ENCODE data around the gene PROX2.

The PROX2 gene

DNA sequence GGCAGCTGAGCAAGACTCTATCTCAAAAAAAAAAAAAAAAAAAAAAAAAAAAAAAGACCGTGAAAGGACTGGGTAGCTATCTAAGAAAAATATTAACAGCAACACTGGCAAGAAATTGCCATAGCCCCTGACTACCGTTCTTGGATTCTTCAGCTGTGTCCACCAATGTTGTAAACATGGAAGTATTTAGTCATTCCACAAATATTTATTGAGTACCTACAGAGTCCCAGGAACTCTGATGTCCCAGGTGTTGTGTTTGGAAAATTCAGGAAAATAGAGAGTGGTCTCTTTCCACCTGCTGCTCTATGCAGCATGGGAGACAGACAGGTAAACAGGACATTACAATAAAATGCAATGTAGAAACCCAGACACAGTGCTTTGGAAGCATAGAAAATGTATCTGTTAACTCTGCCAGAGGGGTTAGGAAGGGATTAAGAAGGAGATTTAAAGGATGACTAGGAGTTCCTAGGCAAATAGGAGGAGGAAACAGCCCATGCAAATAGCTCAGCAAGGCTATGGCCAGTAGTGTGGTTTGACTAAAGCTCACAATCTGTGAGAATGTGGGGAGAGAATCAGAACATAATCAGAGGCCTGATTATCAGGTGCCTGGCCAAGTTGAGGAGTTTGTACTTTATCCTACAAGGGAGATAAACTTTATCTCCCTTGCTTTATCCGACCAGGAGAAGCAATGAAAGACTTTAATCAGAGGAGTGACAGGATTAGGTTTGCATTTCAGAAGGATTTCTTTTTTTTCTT lies 3.7 kb upstream of the PROX2 start:
- DNase-seq (ENCODE audit: low read depth) = no peak

DNA sequence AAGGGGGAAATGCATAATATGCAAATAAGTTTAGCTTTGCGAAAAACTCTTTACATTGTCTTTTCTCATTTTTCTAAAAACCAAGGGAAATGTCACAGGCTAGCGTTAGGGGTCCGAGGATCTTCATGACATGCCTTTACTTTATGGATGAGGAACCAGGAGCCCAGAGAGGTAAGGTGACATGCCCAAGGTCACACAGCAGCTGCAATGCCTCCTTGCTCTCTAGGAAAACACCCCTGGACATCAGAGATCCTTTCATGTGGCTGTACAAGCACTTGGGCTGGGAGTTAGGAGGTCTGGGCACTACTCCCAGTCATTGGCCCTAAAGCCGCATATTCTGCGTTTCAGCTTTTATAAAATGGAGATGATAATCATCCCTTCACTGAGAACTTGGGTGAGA lies 741 bp downstream of the PROX2 start:
- no peak for DNase-seq (ENCODE audit: low read depth)

DNA sequence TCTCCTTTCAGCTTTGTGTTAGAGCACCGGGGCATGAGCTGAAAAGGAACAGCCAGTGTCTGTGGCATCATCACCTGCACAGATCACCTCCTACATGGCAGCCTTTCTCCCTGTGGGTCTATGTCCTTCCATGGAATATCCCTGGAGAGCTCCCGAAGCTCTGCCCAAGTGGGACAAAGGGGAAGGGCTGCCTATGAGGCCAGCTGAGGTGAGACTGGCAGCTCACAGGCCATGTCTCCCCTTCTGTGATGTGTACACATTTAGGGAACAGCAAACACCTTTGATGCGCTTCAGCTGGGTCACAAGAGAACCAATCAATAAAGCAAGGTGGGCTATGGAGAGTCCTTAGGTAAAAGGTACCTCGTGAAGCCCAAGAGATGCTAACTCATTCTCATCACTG lies 4.1 kb downstream of the PROX2 start:
- no peak for DNase-seq (ENCODE audit: low read depth)

DNA sequence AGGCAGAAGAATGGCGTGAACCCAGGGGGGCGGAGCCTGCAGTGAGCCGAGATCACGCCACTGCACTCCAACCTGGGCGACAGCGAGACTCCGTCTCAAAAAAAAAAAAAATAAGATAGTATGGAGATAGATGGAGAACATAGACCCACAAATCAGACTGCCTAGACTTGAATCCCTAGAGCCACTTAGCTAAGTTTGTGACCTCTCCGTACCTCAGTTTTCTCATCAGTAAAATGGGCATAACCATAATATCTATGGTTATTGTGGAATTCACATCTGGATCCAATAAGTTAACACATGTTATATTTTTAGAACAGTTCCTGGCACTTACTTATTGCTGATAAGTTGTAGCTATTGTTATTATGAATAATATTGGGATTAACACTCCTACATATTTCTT lies 7.2 kb downstream of the PROX2 start:
- DNase-seq (ENCODE audit: low read depth) = no peak

- peak; percentile 28 for DNase-seq (ENCODE audit: low read depth)
Measured at GRCh38 chr14:74867673-74868072, 8.3 kb downstream of the PROX2 start.

GRCh38 chr14:74866708-74867389 lies 9.1 kb downstream of the PROX2 start:
- no peak for DNase-seq (ENCODE audit: low read depth)

- no peak for DNase-seq (ENCODE audit: low read depth)
Measured at GRCh38 chr14:74865156-74865555, 10.8 kb downstream of the PROX2 start.

- no peak for DNase-seq (ENCODE audit: low read depth)
Measured at GRCh38 chr14:74864198-74864597, 11.7 kb downstream of the PROX2 start.

- DNase-seq (ENCODE audit: low read depth) = no peak
Measured at GRCh38 chr14:74863274-74863673, 12.7 kb downstream of the PROX2 start.

GRCh38 chr14:74861734-74862090 lies 14.2 kb downstream of the PROX2 start:
- DNase-seq (ENCODE audit: low read depth) = no peak

DNA sequence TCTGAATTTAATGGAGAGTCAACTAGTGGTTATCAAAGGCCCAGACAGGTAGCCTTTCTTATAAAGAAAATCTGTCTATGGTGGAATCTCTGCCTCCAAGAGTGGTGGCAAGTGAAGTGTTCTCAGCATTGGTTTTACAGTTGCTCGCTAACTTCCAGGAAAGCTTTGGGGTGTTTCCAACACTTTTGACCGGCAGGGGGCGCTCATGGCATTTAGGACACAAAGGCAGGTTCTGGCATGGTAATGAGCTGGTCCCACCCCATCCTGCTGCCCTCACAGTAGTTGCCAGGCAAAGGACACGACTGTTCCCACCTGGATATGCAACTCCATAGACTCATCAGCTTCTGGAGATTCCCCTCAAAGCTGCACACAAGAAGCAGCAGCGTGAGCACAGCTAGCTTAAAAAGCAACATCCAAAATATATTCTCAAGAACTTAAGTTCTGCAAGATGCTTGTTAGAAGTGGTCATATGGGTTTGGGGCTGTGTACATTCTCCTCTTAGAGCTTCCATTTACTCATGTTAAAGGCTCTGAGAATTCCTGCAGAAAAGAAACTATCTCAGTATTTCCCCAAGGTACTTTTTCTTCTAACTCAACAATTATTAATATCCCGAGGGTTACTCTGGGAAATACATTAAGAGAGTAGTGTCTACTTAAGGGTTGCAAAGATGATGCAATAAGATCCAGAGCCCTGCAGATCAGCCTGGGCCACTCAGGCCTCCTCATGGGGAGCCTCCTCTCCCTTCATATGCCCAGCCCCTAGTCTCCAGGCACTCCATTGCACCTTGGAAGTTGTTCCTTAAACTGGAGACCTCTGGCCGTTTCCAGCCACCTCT lies 14.8 kb downstream of the PROX2 start:
- DNase-seq (ENCODE audit: low read depth) = peak; percentile 84

DNA sequence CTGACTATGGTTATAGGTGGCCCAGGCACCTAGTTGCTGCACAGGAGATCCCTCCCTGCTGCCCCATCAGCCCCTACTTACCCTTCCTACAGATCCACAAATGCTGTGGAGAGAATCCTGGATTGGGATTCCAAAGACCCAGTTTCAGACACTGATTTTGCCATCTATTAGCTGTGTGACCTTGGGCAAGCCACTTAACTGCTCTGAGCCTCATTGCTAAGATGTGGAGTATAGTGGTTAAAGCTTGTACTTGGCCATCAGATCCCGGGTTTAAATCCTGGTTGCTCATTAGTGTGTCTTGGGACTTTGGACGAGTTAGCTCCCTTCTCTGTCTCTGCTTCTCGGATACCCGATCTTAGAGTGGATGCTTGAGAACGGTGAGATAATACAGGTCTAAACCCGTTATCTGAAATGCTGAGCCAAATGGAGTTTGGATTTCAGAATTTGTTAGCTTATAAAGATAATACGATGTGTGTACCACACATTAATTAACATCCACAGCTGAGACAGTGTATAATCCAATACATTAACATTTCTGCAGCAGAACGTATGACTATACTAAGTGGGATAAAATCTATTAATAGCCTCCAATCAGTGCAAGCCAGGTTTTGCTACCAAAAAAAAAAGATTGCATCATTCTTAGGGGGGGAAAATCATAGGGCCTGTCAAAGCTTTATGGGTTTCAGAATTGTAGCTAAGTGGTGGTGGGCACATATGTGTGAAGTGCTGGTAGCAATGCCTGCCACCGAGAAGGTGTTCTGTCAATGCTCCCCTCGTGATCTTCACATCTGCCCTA lies 16.0 kb downstream of the PROX2 start:
- no peak for DNase-seq (ENCODE audit: low read depth)

- DNase-seq (ENCODE audit: low read depth) = no peak
Measured at GRCh38 chr14:74858022-74858421, 17.9 kb downstream of the PROX2 start.

DNA sequence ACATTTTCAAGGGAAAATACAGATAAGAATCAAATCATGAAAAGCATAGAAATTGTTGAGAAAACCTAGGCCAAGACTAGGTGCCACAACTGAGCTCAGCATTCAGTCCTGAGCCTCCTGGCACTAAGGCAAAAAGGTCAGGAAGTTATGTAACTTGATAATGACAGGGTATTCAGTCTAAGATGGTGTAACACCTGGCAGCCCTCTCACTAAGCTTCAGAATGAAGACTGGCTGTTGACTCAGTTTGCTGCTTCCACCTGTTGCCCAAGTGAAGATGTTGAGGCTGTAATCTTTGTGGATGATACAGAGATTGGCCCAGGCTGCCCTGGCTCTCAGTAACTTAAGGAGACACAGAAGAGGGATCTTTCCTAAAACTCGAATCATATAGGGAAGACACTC lies 19.6 kb downstream of the PROX2 start:
- DNase-seq (ENCODE audit: low read depth) = no peak

DNA sequence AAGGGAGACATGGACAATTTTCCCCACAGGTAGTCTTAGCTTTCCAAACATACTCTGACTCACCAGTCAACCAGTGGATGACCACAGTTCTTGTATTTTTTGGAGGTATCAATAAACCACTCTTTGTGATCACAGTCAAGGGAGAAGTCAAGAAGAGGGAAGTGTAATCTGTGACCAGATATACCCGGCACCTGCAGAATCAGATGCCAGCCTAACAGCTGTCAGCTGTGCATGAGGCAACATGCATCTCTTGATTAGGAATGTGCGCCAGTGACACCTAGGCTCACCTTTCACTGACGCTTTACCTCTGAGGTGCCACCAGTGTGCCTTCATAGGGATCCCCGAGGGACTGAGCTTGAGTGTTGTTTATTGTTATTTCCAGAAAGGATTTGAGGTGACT lies 20.0 kb downstream of the PROX2 start:
- DNase-seq (ENCODE audit: low read depth) = no peak

GRCh38 chr14:74855021-74855420 lies 20.9 kb downstream of the PROX2 start:
- no peak for DNase-seq (ENCODE audit: low read depth)

GRCh38 chr14:74853581-74853980 lies 22.4 kb downstream of the PROX2 start:
- no peak for DNase-seq (ENCODE audit: low read depth)

DNA sequence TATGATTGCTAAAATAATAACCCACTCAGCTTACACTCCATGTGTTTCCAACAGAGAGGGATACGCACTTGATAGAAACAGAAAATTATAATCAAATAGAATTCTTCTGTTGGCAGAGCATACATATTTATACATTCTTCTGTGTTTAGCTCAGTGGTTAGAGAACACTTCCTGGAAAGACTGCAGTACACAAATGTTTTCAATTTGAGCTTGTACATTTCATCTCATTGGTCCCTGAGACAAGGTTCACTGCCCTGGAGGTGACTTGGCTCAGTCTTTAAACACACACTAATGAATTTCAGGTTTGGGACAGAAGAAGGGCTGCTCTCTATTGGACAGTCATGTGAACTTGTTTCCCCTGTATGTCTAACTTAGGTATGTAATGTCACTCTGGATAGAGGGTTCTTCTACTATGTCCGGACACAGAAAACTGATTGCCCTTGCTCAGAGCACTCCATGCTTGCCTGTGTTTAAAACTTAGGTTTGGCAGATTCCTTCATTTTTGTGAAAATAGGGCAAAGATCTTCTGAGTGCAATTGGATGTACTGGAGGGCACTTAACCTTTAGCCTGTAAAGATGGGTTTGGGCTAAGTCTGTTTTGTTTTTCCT lies 22.9 kb downstream of the PROX2 start:
- DNase-seq (ENCODE audit: low read depth) = no peak

- DNase-seq (ENCODE audit: low read depth) = no peak
Measured at GRCh38 chr14:74848768-74849167, 27.2 kb downstream of the PROX2 start.

DNA sequence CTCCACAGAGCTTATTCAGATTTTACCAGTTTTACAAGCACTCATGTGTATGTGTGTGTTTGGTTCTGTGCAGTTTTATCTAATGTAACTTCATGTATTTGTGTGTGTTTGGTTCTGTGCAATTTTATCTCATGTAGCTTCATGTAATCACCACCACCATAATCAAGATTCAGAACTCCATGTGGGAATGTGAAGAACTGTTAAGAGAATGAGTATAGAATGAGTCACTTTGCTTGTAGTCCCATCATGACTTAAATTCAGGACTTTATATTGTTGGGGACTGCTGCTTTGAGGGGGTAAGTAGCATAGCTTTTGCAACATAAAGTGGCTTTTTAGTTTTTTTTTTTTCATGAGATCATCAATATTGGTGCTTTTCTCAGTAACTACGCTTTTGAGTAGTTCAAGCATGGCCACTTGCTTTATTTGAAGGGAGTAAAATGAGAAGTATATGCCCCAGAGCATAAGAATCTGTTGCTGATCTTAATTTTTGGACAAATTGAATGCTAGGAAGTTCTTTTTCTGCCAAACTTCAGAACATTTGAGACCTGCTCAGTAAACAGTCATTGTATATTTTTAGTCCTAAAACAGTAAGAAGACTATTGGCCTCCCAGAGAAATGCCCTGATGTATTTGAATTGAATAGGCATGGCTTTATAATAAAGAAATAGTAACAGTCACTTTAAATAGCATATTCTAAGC lies 28.8 kb downstream of the PROX2 start:
- no peak for DNase-seq (ENCODE audit: low read depth)

- no peak for DNase-seq (ENCODE audit: low read depth)
Measured at GRCh38 chr14:74846168-74846567, 29.8 kb downstream of the PROX2 start.

All from activated T-cell treated with anti-CD3 and anti-CD28 coated beads for 24 hours (primary cell).